GM12801 (cell line): ENCODE measurements around the gene MYO10.

Source experiments
- CTCF ChIP-seq: IDR thresholded peaks from one replicate; pipeline ENCODE4 v1.5.1; 2011; ENCODE audit warnings: control low read depth; ENCODE audit not compliant: insufficient read length; ENCODE audit errors: extremely low read depth

Gene MYO10

GRCh38 chr5:16877267-16877935 is 58.7 kb downstream of the MYO10 start:
- TF ChIP-seq CTCF: no peak

- TF ChIP-seq CTCF: no peak
Measured at GRCh38 chr5:16871746-16872339, 64.2 kb downstream of the MYO10 start.

GRCh38 chr5:16870878-16871277 is 65.2 kb downstream of the MYO10 start:
- TF ChIP-seq CTCF: no peak

- TF ChIP-seq CTCF: no peak
Measured at GRCh38 chr5:16869821-16870796, 66.0 kb downstream of the MYO10 start.

GRCh38 chr5:16867577-16867953 is 68.5 kb downstream of the MYO10 start:
- TF ChIP-seq CTCF: no peak

GRCh38 chr5:16866795-16867576 is 69.1 kb downstream of the MYO10 start:
- TF ChIP-seq CTCF: no peak
